Testis (tissue), 2 donors: ENCODE results near the gene RPL13A.

Experiments
- CTCF ChIP-seq, 3 experiments: fragments of 450-650 bp in 2 of 3; fragments of 200-600 bp in 1 of 3; sonication (generic) in 1 of 3; IDR thresholded peaks; one replicate each; pipeline ENCODE4 v1.5.1; 2016 to 2019; ENCODE audit warnings: antibody characterized with exemption in 3 of 3, mild to moderate bottlenecking in 2 of 3, moderate library complexity in 1 of 3
- POLR2A ChIP-seq: fragments of 450-650 bp; IDR thresholded peaks from one replicate; pipeline ENCODE4 v1.6.1; 2017; ENCODE audit warnings: antibody characterized with exemption, mild to moderate bottlenecking, moderate library complexity

DNA sequence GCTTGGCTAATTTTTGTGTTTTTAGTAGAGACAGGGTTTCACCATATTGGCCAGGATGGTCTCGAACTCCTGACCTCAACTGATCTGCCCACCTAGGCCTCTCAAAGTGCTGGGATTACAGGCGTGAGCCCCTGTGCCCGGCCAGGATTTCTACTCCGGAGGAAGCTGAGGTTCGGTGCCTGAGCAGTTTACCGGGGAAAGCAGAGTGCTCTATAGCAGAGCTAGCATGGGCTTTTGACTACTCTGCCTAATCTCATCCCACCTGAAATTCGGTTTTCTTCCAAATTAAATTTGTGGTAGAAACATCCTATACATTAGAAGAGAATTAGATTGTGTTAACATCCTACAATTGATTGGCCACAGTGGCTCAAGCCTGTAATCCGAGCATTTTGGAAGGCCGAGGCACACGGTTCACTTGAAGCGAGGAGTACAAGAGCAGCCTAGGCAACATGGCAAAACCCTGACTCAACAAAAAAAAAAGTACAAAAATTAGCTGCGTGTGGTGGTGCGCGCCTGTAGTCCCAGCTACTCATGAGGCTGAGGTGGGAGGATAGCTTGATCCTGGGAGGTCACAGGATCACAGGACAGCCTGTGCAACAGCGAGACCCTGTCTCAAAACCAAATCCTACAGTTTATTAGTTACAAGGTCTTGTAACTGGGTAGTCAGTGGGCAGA, 1.6 kb downstream of the RPL13A start:
- TF ChIP-seq CTCF (IDR thresholded peaks at IDR 0.05) (no peak), POLR2A (no peak)
